ENCODE data around the gene EHMT1. TPM values are rescaled to one million over a fixed set of nuclear protein-coding genes. Genes with fewer than 3 reads are reported as not detected.

Gene EHMT1
- total RNA-seq, 4 donors from 2014 or later: 38.6 to 77.8 (median 54.3) TPM

GRCh38 chr9:137759117-137759516, 140.3 kb downstream of the EHMT1 start:
- ATAC-seq: no peak
- intact Hi-C loops (cut with DNase I; ENCODE audit: low total_unique reads): no loop called here

GRCh38 chr9:137759649-137760321, 141.0 kb downstream of the EHMT1 start:
- Histone ChIP-seq H3K36me3 (peaks cover 0 to 46% of the 10 kb centered on the region in 2 donors), H3K4me1 (peaks cover 9 to 14% of the 10 kb centered on the region in 2 donors), H3K9me3 (peaks cover 0 to 4% (median 0%) of the 10 kb centered on the region in 3 donors), H3K27me3 (no peaks in the 10 kb centered on the region), H3K4me3 (no peak overlapping the region), H3K27ac (peak overlapping the region; percentile 70 to 90 (median 84))
- intact Hi-C loops (cut with DNase I; ENCODE audit: low total_unique reads) (loop anchor here (5.0 kb wide), 1 partner anchor 87 kb away; no protein-coding TSS in a partner anchor), in situ Hi-C loops (cut with MboI; ENCODE audit: low sequenced_read_pairs in 4 of 4) (no loop called here)
- no peak for TF ChIP-seq POLR2A (IDR thresholded peaks at IDR 0.05)
- TF ChIP-seq, protein P1, sequence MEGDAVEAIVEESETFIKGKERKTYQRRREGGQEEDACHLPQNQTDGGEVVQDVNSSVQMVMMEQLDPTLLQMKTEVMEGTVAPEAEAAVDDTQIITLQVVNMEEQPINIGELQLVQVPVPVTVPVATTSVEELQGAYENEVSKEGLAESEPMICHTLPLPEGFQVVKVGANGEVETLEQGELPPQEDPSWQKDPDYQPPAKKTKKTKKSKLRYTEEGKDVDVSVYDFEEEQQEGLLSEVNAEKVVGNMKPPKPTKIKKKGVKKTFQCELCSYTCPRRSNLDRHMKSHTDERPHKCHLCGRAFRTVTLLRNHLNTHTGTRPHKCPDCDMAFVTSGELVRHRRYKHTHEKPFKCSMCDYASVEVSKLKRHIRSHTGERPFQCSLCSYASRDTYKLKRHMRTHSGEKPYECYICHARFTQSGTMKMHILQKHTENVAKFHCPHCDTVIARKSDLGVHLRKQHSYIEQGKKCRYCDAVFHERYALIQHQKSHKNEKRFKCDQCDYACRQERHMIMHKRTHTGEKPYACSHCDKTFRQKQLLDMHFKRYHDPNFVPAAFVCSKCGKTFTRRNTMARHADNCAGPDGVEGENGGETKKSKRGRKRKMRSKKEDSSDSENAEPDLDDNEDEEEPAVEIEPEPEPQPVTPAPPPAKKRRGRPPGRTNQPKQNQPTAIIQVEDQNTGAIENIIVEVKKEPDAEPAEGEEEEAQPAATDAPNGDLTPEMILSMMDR (IDR thresholded peaks at IDR 0.05 in 4 of 5, conservative IDR thresholded peaks at IDR 0.05 in 1 of 5): no peak
- no peak for DNase-seq
- ATAC-seq: peak; percentile 4 to 9

More at GRCh38 chr9:137759117-137759516, 140.3 kb downstream of the EHMT1 start:
- in situ Hi-C loops (cut with MboI; ENCODE audit: low sequenced_read_pairs in 4 of 4): no loop called here
- peaks cover 0 to 46% of the 10 kb centered on the region in 2 donors for H3K36me3 ChIP-seq
- no peak for TF ChIP-seq POLR2A (IDR thresholded peaks at IDR 0.05)
- TF ChIP-seq, protein P1 (IDR thresholded peaks at IDR 0.05 in 4 of 5, conservative IDR thresholded peaks at IDR 0.05 in 1 of 5): no peak
- no peak overlapping the region for H3K4me3 ChIP-seq
- peak overlapping the region; percentile 70 to 90 (median 84) for H3K27ac ChIP-seq
- H3K4me1 ChIP-seq: peaks cover 9 to 14% of the 10 kb centered on the region in 2 donors
- H3K27me3 ChIP-seq: no peaks in the 10 kb centered on the region
- DNase-seq: no peak
- H3K9me3 ChIP-seq: peaks cover 0 to 4% (median 0%) of the 10 kb centered on the region in 3 donors

- Histone ChIP-seq H3K4me3 (no peak overlapping the region), H3K27ac (peak overlapping the region; percentile 70 to 90 (median 84)), H3K36me3 (peaks cover 0 to 40% of the 10 kb centered on the region in 2 donors), H3K27me3 (no peaks in the 10 kb centered on the region), H3K9me3 (peaks cover 0 to 2% (median 0%) of the 10 kb centered on the region in 3 donors), H3K4me1 (peaks cover 9 to 14% of the 10 kb centered on the region in 2 donors)
- intact Hi-C loops (cut with DNase I; ENCODE audit: low total_unique reads) (loop anchor here (5.0 kb wide), 1 partner anchor 88 kb away; no protein-coding TSS in a partner anchor), in situ Hi-C loops (cut with MboI; ENCODE audit: low sequenced_read_pairs in 4 of 4) (no loop called here)
- no peak for TF ChIP-seq POLR2A (IDR thresholded peaks at IDR 0.05)
- TF ChIP-seq, protein P1 (IDR thresholded peaks at IDR 0.05 in 4 of 5, conservative IDR thresholded peaks at IDR 0.05 in 1 of 5): no peak
- DNase-seq (peak; percentile 76 to 87), ATAC-seq (peak; percentile 94)
These were observed 141.6 kb downstream of the EHMT1 start for GRCh38 chr9:137760426-137760825.

GRCh38 chr9:137761032-137761431, 142.2 kb downstream of the EHMT1 start:
- Histone ChIP-seq H3K4me1 (peaks cover 9 to 14% of the 10 kb centered on the region in 2 donors), H3K4me3 (no peak overlapping the region), H3K36me3 (peaks cover 0 to 39% of the 10 kb centered on the region in 2 donors), H3K27ac (peak overlapping the region; percentile 70 to 90 (median 84)), H3K9me3 (no peaks in the 10 kb centered on the region), H3K27me3 (no peaks in the 10 kb centered on the region)
- no peak for TF ChIP-seq POLR2A (IDR thresholded peaks at IDR 0.05)
- TF ChIP-seq, protein P1 (IDR thresholded peaks at IDR 0.05 in 4 of 5, conservative IDR thresholded peaks at IDR 0.05 in 1 of 5): no peak
- no peak for ATAC-seq
- DNase-seq: no peak
- in situ Hi-C loops (cut with MboI; ENCODE audit: low sequenced_read_pairs in 4 of 4) (no loop called here), intact Hi-C loops (cut with DNase I; ENCODE audit: low total_unique reads) (loop anchor here (5.0 kb wide), 1 partner anchor 89 kb away; no protein-coding TSS in a partner anchor)
